Measurements from ENCODE around the gene CIDEB.
"Not testable (repeated sequence)": the region's sequence is repeated elsewhere in the genome, so short reads cannot be mapped to it uniquely, and the experiment has no call there.

The CIDEB gene

GRCh38 chr14:24331731-24332267, 24.0 kb upstream of the CIDEB start:
- DNase-seq: no peak

GRCh38 chr14:24330973-24331674, 23.3 kb upstream of the CIDEB start:
- DNase-seq: no peak

DNA sequence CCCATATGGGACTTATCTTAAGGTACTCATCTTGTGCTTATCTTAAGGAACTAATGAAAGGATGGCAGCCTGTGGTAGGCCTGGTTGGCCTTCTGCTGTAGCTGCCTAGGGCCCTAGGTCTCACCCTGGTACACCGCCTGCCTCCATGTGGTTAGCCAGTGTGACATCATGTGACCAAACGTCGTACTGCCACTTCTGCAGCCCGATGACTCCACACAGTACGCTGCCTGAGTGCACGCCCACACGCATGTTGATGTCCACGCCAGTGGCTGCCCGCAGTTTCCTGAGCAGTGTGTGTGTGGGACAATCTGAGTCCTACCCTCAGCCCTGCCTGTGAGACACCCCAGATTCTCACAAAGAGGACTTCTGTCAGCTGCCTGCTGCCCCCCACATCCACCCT, 22.0 kb upstream of the CIDEB start:
- no peak for DNase-seq

- no peak for DNase-seq
Measured at GRCh38 chr14:24329073-24329663, 21.4 kb upstream of the CIDEB start.

DNA sequence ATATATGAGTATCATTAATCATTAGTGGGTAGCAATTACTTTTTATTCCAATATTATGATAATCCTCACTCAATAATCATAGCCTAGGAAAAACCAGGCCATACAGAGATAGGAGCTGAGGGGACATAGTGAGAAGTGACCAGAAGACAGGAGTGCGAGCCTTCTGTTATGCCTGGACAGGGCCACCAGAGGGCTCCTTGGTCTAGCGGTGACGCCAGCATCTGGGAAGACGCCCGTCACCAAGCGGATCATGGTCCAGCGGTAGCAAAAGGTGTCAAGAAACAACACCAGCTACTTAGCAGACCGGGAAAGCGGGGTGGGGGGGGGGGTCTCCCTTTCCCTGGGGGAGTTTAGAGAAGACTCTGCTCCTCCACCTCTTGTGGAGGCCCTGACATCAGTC, 20.1 kb upstream of the CIDEB start:
- DNase-seq: not testable (repeated sequence)

GRCh38 chr14:24327303-24327702, 19.5 kb upstream of the CIDEB start:
- no peak for DNase-seq

DNA sequence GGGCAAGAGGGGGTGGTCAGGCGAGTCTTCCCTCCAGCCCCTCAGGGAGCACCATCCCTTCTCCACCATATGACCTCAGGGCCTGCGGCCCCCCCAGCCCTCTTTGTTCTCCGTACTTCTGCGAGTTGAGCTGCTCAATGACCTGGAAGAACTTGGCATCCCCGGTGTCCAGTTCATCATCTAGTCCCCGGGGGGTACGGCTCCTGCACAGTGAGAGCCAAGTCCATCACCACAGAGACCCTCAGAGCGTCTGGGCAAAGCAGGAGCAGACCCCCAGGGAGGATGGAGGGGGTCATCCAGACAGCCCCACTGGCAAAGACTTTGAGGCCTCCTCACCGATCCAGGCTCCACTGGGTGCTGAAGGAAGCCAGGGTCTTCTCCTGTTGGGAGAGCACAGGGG, 18.2 kb upstream of the CIDEB start:
- no peak for DNase-seq

- DNase-seq: no peak
Measured at GRCh38 chr14:24325041-24325530, 17.3 kb upstream of the CIDEB start.

- no peak for DNase-seq
Measured at GRCh38 chr14:24324024-24324423, 16.2 kb upstream of the CIDEB start.

- no peak for DNase-seq
Measured at GRCh38 chr14:24323341-24323740, 15.6 kb upstream of the CIDEB start.

GRCh38 chr14:24322672-24323071, 14.9 kb upstream of the CIDEB start:
- DNase-seq: no peak

DNA sequence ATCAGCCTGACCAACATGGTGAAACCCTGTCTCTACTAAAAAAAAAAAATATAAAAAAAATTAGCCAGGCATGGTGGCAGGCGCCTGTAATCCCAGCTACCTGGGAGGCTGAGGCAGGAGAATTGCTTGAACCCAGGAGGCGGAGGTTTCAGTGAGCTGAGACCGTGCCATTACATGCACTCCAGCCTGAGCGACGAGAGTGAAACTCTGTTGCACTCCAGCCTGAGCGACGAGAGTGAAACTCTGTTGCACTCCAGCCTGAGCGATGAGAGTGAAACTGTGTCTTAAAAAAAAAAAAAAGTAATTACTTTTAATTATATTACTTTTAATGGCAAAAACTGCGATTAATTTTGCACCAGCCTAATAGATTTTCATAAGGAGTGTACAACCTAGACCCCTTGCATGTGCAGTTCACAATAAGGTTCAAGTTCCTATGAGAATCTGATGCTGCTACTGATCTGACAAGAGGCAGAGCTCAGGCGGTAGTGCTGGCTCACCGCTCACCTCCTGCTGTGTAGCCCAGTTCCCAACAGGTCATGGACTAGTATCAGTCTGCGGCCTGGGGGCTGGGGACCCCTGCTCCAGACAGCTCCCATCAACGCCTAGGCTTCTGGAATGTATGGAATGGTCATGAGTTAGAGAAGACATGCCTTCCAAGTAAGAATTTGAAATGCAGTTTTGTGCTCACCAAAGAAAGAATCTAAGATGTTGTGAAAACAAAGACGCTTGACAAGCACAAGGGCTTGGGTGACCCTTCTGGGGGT, 13.6 kb upstream of the CIDEB start:
- no peak for DNase-seq

DNA sequence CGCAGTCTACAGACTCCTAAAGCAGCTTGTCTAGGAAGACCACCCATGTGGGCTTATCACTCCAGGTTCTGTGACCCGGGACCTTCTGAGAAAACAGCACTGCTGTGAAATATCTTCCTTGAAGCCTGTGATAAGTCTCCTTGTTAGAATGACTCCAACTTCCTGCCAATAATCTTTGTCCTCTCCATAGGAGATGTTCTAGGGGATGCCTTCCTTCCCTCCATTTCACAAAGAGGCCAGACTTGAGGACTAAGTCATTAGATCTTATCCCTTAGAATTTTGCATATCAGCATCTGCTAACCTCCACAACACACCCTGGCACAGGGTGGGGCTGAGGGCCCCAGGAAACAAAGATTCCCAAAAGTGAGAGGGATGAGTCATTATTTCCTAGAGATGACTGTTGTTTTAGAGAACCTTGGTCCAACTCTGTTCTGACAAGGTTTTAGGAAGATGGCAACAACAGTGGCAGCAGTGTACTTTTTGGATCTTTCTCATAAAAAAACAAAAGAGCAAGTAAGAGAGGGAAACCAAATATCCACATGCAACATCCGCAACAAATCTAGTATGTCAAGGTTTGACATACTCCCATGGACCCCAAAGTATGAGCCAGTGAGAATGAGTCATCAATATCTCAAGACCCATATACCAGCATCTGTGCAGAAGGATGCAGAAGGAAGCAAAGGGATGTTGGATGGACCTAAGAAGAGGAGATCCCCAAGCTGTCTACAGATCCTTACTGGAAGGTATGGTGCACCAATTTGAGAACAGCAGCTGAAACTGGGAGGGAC, 9.6 kb upstream of the CIDEB start:
- DNase-seq: no peak

DNA sequence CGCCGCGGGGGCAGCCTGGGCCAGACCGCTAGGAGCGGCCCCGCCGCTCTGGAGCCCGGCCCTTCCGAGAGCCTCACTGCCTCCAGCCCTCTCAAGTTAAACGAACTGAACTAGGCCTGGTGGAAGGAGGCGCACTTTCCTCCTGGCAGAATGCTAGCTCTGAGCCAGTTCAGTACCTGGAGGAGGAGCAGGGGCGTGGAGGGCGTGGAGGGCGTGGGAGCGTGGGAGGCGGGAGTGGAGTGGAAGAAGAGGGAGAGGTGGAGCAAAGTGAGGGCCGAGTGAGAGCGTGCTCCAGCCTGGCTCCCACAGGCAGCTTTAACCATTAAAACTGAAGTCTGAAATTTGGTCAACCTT, 8.8 kb upstream of the CIDEB start:
- no peak for DNase-seq

DNA sequence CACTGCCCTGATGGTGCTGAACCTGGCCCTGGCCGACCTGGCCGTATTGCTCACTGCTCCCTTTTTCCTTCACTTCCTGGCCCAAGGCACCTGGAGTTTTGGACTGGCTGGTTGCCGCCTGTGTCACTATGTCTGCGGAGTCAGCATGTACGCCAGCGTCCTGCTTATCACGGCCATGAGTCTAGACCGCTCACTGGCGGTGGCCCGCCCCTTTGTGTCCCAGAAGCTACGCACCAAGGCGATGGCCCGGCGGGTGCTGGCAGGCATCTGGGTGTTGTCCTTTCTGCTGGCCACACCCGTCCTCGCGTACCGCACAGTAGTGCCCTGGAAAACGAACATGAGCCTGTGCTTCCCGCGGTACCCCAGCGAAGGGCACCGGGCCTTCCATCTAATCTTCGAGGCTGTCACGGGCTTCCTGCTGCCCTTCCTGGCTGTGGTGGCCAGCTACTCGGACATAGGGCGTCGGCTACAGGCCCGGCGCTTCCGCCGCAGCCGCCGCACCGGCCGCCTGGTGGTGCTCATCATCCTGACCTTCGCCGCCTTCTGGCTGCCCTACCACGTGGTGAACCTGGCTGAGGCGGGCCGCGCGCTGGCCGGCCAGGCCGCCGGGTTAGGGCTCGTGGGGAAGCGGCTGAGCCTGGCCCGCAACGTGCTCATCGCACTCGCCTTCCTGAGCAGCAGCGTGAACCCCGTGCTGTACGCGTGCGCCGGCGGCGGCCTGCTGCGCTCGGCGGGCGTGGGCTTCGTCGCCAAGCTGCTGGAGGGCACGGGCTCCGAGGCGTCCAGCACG, 8.2 kb upstream of the CIDEB start:
- no peak for DNase-seq

DNA sequence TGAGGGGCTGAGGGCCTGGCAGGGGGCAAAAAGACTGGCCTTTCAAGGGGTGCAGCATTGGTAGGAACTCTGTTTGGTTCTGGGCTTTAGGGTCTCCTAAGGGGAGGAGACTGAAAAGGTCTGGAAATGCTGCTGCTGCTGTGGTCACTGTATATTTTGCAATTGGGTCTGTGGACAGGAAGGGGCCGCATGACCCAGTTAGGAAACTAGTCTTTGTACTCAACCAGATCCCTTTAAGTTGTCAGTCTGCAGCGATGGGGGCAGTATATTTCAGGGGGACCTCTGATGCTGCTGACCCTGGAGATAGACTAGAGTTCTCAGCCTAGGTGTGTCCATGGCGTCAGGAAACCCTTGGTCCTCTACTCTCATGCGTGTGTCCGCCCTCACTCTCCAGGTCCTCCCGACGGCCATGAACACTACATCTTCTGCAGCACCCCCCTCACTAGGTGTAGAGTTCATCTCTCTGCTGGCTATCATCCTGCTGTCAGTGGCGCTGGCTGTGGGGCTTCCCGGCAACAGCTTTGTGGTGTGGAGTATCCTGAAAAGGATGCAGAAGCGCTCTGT, 7.5 kb upstream of the CIDEB start:
- DNase-seq: no peak

DNA sequence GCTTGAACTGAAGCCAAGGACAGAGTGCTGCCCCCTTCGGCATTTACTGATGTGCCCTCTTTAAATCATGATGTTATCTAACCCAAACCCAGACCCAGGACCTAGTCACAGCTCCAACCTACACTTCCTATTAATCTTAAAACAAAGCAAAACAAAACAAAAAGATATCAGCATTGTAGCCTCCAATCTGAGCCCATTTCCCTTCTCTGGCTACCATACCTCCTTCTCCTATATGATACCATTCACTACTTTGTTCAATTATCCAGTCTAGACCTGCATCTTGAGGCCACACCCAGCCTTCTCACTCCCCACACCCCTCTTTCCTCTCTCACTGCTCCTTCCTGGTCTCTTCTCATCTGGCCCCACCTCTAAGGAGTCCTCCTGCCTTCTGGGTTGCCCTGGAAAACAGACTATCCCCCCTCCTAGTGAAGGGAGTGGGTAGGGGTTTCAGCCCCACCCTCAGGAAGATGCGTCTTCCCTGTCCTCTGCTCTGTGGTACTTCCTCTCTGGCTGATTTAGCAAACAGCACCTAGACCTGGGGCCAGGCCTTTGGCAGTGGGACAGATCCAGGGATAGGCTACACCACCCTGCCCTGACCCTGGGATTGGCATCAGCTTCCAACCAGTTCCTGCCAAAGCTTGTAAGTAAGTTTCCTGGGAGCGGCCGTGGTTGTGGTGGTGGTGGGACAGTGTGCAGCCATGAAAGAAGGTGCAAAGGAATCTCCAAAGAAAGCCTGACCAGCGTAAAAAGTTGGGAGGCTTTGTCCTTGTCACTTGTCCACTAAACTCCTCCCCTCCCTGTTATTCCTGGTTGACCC, 6.8 kb upstream of the CIDEB start:
- no peak for DNase-seq

DNA sequence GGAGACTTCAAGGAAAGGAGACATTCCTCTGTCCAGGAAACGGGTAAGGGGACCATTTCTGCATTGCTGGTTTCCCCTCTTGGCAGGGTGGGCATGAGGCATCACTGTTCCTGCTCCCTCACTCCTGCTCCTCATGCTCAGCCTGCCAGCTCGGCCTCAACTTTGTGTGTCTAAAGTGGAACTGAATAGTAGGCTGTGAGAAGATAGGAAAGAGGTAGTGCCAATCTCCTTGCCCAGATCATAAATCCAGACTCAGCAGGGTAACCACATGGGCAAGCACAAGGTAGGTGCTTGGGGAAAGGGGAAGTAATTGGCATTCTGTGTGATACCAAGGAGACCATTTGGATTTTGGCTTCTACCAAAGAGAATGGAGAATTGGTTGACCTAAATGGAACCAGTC, 6.1 kb upstream of the CIDEB start:
- no peak for DNase-seq

GRCh38 chr14:24312736-24313507, 5.1 kb upstream of the CIDEB start:
- no peak for DNase-seq
